ENCODE measurements around the gene MACF1.

- TF ChIP-seq CTCF (IDR thresholded peaks at IDR 0.05) (no peak), POLR2A (IDR thresholded peaks at IDR 0.05) (no peak), POLR2AphosphoS5 (IDR thresholded peaks at IDR 0.05) (no peak)
These were observed 182.5 kb downstream of the MACF1 start for GRCh38 chr1:39386997-39387396.

Data from breast epithelium (tissue), 3 donors.